IPS-18a (cell line): ENCODE measurements around the gene MEGF10.

Experiments used
- H3K27ac ChIP-seq: one replicate; pipeline ENCODE4 v1.5.1; 2013; ENCODE audit warnings: low read length
- H3K27me3 ChIP-seq: one replicate; pipeline ENCODE4 v1.6.1; 2013; ENCODE audit warnings: mild to moderate bottlenecking, low read length; ENCODE audit not compliant: control insufficient read depth, insufficient read depth
- H3K36me3 ChIP-seq: one replicate; pipeline ENCODE4 v1.6.1; 2013; ENCODE audit warnings: low read depth, low read length; ENCODE audit not compliant: control insufficient read depth
- H3K4me1 ChIP-seq: one replicate; pipeline ENCODE4 v1.6.1; 2013; ENCODE audit warnings: low read depth, low read length; ENCODE audit not compliant: control insufficient read depth
- H3K4me3 ChIP-seq: one replicate; pipeline ENCODE4 v1.5.1; 2013; ENCODE audit warnings: low read length
- H3K9ac ChIP-seq: one replicate; pipeline ENCODE4 v1.6.1; 2013; ENCODE audit warnings: mild to moderate bottlenecking, low read length, moderate library complexity
- H3K9me3 ChIP-seq: one replicate; pipeline ENCODE4 v1.6.1; 2013; ENCODE audit warnings: low read depth, low read length; ENCODE audit not compliant: control insufficient read depth

MEGF10 gene

DNA sequence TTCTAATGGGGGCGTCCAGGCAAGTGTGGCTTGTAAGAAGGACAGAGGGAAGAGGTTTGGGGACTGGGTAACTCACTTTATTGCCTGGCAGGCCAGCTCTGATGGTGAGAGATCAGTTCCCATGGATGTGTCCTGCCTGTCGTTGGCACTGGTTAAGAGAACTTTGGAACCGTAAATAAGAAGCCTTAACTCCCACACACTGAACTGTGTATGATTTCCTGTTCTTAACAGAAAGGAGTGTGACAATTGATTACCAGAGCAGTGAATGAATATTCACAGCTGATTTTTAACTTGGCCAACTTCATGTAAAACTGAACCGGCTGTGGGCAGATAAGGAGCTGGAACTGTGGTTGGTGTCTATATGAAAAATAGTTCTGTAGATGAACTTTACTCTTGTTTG is 63.2 kb downstream of the MEGF10 start:
- H3K4me3 ChIP-seq: no peak overlapping the region
- no peaks in the 10 kb centered on the region for H3K4me1 ChIP-seq
- no peak overlapping the region for H3K27ac ChIP-seq
- H3K9me3 ChIP-seq: no peaks in the 10 kb centered on the region
- no peak overlapping the region for H3K9ac ChIP-seq
- H3K27me3 ChIP-seq: no peaks in the 10 kb centered on the region
- no peaks in the 10 kb centered on the region for H3K36me3 ChIP-seq

DNA sequence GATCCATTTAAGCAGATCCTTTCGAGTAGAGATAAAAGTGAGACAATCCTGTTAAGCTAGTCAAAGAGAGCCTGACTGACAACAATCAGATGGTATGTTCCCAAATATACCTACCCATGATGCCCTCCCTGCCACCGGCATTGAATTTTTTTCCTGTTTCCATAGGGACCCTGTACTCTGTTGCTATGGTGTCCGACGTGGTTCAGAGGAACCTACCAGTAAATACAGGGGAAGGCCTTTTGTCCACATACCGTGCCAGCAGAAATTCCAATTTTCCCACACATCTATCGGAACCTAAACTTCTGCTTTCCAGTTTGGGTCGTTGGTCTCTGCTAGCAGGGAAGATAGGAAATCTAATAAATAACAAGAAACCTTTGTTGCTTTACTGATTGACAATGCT is 64.7 kb downstream of the MEGF10 start:
- Histone ChIP-seq H3K4me1 (no peaks in the 10 kb centered on the region), H3K36me3 (no peaks in the 10 kb centered on the region), H3K27ac (no peak overlapping the region), H3K9me3 (no peaks in the 10 kb centered on the region), H3K27me3 (no peaks in the 10 kb centered on the region), H3K4me3 (no peak overlapping the region), H3K9ac (no peak overlapping the region)

DNA sequence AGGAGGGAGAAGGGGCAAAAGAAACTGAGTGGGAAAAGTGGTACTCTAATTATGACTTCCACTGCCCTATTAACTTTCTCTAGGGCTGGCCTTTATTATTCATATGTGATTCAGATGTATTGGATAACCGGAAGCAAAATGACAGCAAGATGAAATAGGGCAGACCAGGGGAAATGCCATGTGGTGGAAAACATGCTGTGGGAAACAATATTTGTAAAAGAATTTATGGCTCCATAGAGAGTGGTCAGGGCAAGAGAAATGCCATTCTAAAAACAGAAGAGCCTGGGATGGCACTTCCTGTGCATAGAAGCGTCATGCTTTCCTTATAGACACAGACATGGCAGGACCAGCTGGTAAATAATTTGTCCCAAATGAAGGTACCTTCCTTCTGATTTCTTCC is 67.7 kb downstream of the MEGF10 start:
- no peak overlapping the region for H3K27ac ChIP-seq
- no peaks in the 10 kb centered on the region for H3K9me3 ChIP-seq
- no peaks in the 10 kb centered on the region for H3K36me3 ChIP-seq
- H3K27me3 ChIP-seq: no peaks in the 10 kb centered on the region
- no peak overlapping the region for H3K4me3 ChIP-seq
- H3K4me1 ChIP-seq: no peaks in the 10 kb centered on the region
- H3K9ac ChIP-seq: no peak overlapping the region

DNA sequence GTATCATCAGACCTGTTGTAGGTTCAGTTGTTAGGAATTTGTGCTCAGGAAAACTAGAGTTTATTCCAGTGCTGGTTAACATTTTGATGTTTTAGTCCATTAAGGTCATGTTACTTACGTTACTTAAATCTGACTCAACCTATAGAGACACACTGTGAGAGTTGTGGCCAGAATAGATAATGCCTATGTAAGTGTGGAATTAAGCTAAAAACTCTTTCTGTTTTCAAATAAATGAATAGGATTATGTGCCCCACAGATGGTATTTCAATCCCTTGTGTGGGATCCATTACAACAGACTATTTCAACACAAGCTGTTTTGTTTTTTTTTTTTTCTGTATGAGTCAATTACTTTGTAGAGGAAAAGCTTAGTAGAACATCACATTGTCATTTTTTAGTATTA is 68.1 kb downstream of the MEGF10 start:
- H3K36me3 ChIP-seq: no peaks in the 10 kb centered on the region
- no peak overlapping the region for H3K9ac ChIP-seq
- H3K27ac ChIP-seq: no peak overlapping the region
- no peaks in the 10 kb centered on the region for H3K9me3 ChIP-seq
- H3K27me3 ChIP-seq: no peaks in the 10 kb centered on the region
- no peak overlapping the region for H3K4me3 ChIP-seq
- no peaks in the 10 kb centered on the region for H3K4me1 ChIP-seq

DNA sequence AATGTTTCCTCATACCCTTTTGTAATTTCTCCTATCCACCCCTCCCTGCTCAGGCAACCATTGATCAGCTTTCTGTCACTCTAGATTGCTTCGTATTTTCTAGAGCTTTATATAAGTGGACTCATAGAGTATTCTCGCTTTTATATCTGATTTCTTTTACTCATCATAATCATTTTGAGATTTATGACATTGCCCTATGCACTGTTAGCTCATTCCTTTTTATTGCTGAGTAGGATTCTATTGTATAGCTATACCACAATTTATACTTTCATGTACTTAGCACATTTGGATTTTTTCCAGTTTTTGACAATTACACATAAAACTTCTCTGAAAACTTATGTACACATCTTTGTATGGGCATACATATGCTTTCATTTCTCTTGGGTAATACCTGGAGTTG is 68.9 kb downstream of the MEGF10 start:
- no peaks in the 10 kb centered on the region for H3K4me1 ChIP-seq
- H3K4me3 ChIP-seq: no peak overlapping the region
- H3K9me3 ChIP-seq: no peaks in the 10 kb centered on the region
- no peak overlapping the region for H3K9ac ChIP-seq
- H3K27ac ChIP-seq: no peak overlapping the region
- H3K36me3 ChIP-seq: no peaks in the 10 kb centered on the region
- no peaks in the 10 kb centered on the region for H3K27me3 ChIP-seq

DNA sequence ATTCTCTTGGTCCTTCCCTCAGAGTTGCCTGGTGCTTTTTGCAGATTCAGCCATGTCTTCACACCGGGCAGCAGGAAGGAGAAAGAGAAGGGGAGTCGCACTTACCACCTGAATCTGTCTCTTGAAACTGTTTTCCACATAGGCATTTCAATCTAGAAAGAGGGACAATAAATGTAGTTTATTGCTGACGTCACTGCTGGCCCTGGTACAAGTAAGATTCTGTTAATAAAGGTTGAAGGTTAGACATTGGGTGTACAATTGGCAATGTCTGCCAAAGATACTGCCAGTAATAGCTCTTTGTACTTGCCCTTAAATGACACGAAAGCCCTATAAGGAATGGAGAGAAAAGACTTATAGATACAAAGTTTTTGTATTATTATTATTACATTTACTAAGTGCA is 72.8 kb downstream of the MEGF10 start:
- no peaks in the 10 kb centered on the region for H3K4me1 ChIP-seq
- no peaks in the 10 kb centered on the region for H3K9me3 ChIP-seq
- no peaks in the 10 kb centered on the region for H3K36me3 ChIP-seq
- H3K4me3 ChIP-seq: no peak overlapping the region
- H3K27ac ChIP-seq: no peak overlapping the region
- no peak overlapping the region for H3K9ac ChIP-seq
- no peaks in the 10 kb centered on the region for H3K27me3 ChIP-seq

DNA sequence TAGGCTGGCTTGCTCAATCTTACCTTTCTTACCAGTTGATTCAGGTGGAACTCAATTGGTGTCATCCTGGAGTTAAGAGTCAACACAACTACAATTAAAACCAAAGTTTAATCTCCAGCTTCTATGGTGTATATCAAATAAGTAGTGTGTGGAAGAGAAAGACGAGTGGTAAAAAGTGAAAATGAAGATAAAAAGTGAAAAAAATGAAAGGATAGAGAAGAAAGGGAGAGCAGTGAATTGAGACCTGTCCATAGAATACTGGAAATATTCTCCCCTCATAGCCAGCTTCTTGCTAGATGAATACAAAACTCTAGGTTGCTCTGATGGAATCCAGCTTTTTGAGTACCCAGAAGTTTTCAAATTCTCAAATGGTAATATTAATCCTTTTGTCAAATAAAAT is 76.4 kb downstream of the MEGF10 start:
- Histone ChIP-seq H3K36me3 (no peaks in the 10 kb centered on the region), H3K4me1 (no peaks in the 10 kb centered on the region), H3K27me3 (no peaks in the 10 kb centered on the region), H3K9ac (no peak overlapping the region), H3K9me3 (no peaks in the 10 kb centered on the region), H3K4me3 (no peak overlapping the region), H3K27ac (no peak overlapping the region)

DNA sequence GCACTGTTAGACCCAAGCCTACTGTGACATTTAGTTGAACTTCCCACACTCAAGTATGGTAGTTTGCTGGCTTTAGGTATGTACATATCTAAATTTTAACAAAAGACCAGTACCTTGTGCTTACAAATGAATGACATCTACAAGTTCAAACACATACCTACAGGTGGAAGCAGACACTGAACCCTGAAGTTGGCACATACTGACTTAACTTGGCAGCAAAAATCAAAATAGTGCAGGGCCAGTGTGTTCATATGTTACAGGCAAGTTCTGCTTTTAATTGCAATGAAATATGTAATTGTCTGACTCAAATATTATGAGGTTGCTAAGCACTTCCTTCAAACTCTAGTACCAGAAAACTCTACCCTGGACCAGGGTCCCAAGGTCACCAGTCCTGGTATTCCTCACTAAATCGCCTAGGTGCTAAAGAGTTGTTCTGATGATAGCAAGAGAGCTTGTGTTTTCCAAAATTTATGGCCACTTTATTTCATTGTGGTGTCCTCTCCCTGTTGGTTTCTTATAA is 77.4 kb downstream of the MEGF10 start:
- Histone ChIP-seq H3K36me3 (no peaks in the 10 kb centered on the region), H3K4me3 (no peak overlapping the region), H3K27me3 (no peaks in the 10 kb centered on the region), H3K27ac (no peak overlapping the region), H3K4me1 (no peaks in the 10 kb centered on the region), H3K9ac (no peak overlapping the region), H3K9me3 (no peaks in the 10 kb centered on the region)

DNA sequence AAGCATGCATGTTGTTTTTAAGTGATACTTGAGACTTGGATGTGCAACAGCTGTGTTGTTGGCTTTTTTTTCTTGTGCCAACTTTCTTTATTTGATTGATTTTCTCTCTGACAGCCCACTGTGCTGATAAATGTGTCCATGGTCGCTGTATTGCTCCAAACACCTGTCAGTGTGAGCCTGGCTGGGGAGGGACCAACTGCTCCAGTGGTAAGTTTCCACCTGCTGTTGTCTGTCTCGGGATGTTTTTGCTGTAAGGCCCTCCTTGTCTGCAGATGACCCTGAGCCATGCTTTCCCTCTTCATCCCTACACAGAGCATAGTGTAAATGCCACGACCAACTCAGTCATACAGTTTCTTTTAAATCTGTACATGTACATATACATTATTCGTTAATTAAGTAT is 79.2 kb downstream of the MEGF10 start:
- Histone ChIP-seq H3K27me3 (no peaks in the 10 kb centered on the region), H3K27ac (no peak overlapping the region), H3K9ac (no peak overlapping the region), H3K36me3 (no peaks in the 10 kb centered on the region), H3K4me3 (no peak overlapping the region), H3K4me1 (no peaks in the 10 kb centered on the region), H3K9me3 (no peaks in the 10 kb centered on the region)

DNA sequence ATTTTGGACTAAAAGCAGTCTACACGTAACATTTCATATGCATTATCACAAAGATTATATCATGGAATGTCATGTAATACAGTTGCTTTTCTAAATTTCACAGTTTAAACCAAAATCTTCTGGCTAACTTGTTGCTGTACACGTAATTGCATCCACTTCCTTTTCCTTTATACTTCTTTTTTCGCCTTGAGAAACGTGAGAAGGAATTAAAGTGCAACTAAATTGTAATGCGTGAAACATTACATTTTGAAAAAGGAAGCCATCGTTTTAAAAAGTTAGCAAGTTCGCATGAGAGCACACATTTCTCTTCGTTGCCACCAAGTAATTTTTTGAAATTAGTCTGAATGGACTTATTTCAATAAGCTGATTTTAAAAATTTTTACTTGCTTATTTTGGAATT is 80.0 kb downstream of the MEGF10 start:
- no peak overlapping the region for H3K27ac ChIP-seq
- H3K9ac ChIP-seq: no peak overlapping the region
- no peak overlapping the region for H3K4me3 ChIP-seq
- no peaks in the 10 kb centered on the region for H3K9me3 ChIP-seq
- no peaks in the 10 kb centered on the region for H3K27me3 ChIP-seq
- no peaks in the 10 kb centered on the region for H3K36me3 ChIP-seq
- H3K4me1 ChIP-seq: no peaks in the 10 kb centered on the region

DNA sequence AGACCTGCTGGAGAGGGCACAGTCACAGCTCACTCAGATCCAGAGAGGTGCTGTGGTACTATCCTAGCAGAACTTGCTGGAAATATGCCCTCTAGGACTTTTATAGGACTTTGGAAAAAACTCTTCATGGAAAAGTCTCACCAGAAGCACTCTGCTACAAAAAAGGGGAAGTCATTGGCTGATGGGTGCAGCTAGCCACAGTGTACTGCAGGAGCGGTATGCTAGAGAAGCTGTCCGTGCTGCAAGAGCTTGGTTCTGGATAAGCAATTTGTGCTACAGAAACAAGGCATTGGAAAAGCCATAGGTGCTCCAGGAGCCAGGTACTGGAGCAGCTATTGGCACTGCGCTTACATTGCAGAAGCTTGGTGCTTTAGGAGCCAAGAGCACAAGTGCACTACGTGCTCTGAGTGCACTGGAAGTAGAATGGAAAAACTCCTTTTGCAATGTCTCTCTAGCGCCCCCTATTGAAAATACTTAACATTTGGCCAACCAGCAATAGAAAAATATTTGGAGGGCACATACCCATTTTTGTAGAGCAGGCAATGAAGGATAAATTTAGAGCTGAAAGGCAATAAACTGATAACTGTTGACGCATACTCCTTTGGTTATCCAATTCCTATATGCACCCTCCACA is 83.4 kb downstream of the MEGF10 start:
- Histone ChIP-seq H3K36me3 (no peaks in the 10 kb centered on the region), H3K27me3 (no peaks in the 10 kb centered on the region), H3K4me1 (no peaks in the 10 kb centered on the region), H3K27ac (no peak overlapping the region), H3K9me3 (no peaks in the 10 kb centered on the region), H3K4me3 (no peak overlapping the region), H3K9ac (no peak overlapping the region)

DNA sequence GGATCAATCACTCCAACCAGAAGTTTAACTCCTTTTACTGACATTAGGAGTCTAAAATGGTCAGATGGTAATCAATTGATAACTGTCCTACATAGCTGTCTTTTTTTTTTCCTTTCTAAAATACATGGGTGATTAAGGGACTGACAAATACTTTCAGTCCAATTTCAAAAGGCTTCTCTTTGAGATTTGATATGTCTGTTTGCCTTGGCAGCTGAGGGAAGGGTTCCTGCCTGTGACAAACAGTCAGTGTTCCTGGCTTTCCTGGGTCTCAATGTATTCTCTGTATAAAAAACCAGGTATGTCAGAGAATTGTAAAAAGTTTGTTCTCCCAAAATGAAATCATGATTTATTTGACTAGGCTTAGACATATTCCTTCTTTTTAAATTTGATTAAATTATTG is 84.5 kb downstream of the MEGF10 start:
- H3K4me1 ChIP-seq: no peaks in the 10 kb centered on the region
- no peaks in the 10 kb centered on the region for H3K9me3 ChIP-seq
- no peak overlapping the region for H3K4me3 ChIP-seq
- H3K36me3 ChIP-seq: no peaks in the 10 kb centered on the region
- no peak overlapping the region for H3K9ac ChIP-seq
- no peaks in the 10 kb centered on the region for H3K27me3 ChIP-seq
- no peak overlapping the region for H3K27ac ChIP-seq
